Calu3 (cell line): ENCODE measurements around the gene AOC2. TPM values are rescaled to one million over a fixed set of nuclear protein-coding genes. Genes with fewer than 3 reads are reported as not detected.

ENCODE experiments used
- BruUV-seq: library from RNA; stranded (reverse); fragments of 400-500 nt; replicated peaks from 2 replicates; lab custom pipeline; 2021; lab: Mats Ljungman, UMichigan
- CTCF ChIA-PET: fragments of 300-600 bp; sonication (Branson Sonifier 250); formaldehyde crosslinking; loops from one replicate; lab custom pipeline; 2022; ENCODE audit warnings: antibody characterized with exemption; lab: Charles Lee
- DNase-seq: peaks from one replicate; pipeline ENCODE4 v3.0.0; 2022
- H3K27ac Mint-ChIP-seq: one replicate; pipeline ENCODE4 v1.8.0; 2022; ENCODE audit warnings: mixed read lengths; ENCODE audit not compliant: unreplicated experiment
- H3K27me3 Mint-ChIP-seq: one replicate; pipeline ENCODE4 v1.8.0; 2022; ENCODE audit warnings: mixed read lengths; ENCODE audit not compliant: unreplicated experiment
- H3K36me3 Mint-ChIP-seq: one replicate; pipeline ENCODE4 v1.8.0; 2022; ENCODE audit warnings: mild to moderate bottlenecking, moderate library complexity, mixed read lengths; ENCODE audit not compliant: insufficient read depth, unreplicated experiment
- H3K4me1 Mint-ChIP-seq: one replicate; pipeline ENCODE4 v1.8.0; 2022; ENCODE audit warnings: mild to moderate bottlenecking, low read depth, mixed read lengths; ENCODE audit not compliant: unreplicated experiment
- H3K4me3 Mint-ChIP-seq: one replicate; pipeline ENCODE4 v1.8.0; 2022; ENCODE audit warnings: mild to moderate bottlenecking, low read depth, moderate library complexity, mixed read lengths; ENCODE audit not compliant: unreplicated experiment
- H3K9me3 Mint-ChIP-seq: one replicate; pipeline ENCODE4 v1.8.0; 2022; ENCODE audit warnings: low read depth, mixed read lengths; ENCODE audit not compliant: unreplicated experiment
- intact Hi-C: fragments of 100-400 bp; cut with micrococcal nuclease; formaldehyde crosslinking; loops from one replicate; pipeline ENCODE4 v1.10.0; 2022; ENCODE audit not compliant: unreplicated experiment
- total RNA-seq: library from RNA; stranded (reverse); gene quantifications from 2 replicates; pipeline ENCODE4 v1.2.3, GENCODE V29; 2022
- TF ChIP-seq, protein P1 (sequence below): fragments of 200-600 bp; IDR thresholded peaks from one replicate; pipeline ENCODE4 v1.8.0; 2022; ENCODE audit warnings: antibody characterized with exemption; ENCODE audit not compliant: unreplicated experiment

AOC2 gene
- total RNA-seq, 1 experiment from 2014 or later: 10.5 TPM

DNA sequence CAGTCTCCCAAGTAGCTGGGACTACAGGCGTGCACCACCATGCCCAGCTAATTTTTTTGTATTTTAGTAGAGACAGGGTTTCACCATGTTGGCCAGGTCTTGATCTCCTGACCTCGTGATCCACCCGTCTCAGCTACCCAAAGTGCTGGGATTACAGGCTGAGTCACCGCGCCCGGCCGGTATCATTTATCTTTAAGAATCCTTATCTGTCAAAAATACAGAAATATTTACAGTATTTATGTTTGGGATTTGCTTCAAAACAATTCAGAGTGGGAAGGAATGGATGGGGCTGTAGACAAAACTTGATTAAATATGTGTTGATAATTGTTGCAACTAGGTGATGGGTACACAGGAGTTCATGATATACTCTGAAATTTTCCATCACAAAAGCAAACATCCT is 23.2 kb upstream of the AOC2 start:
- intact Hi-C loops: no loop called here
- no peak overlapping the region for H3K27ac Mint-ChIP-seq
- H3K4me3 Mint-ChIP-seq: peak overlapping the region; percentile 11
- H3K36me3 Mint-ChIP-seq: peaks cover 73% of the 10 kb centered on the region
- DNase-seq: no peak
- peaks cover 6% of the 10 kb centered on the region for H3K4me1 Mint-ChIP-seq
- TF ChIP-seq, protein P1, sequence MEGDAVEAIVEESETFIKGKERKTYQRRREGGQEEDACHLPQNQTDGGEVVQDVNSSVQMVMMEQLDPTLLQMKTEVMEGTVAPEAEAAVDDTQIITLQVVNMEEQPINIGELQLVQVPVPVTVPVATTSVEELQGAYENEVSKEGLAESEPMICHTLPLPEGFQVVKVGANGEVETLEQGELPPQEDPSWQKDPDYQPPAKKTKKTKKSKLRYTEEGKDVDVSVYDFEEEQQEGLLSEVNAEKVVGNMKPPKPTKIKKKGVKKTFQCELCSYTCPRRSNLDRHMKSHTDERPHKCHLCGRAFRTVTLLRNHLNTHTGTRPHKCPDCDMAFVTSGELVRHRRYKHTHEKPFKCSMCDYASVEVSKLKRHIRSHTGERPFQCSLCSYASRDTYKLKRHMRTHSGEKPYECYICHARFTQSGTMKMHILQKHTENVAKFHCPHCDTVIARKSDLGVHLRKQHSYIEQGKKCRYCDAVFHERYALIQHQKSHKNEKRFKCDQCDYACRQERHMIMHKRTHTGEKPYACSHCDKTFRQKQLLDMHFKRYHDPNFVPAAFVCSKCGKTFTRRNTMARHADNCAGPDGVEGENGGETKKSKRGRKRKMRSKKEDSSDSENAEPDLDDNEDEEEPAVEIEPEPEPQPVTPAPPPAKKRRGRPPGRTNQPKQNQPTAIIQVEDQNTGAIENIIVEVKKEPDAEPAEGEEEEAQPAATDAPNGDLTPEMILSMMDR: no peak
- no peaks in the 10 kb centered on the region for H3K27me3 Mint-ChIP-seq
- CTCF ChIA-PET: interaction anchor here (0.6 kb wide), 1 partner anchor 227 kb away, joined by 5 read pairs; no protein-coding TSS in a partner anchor
- no TSS peak for BruUV-seq
- H3K9me3 Mint-ChIP-seq: no peaks in the 10 kb centered on the region

DNA sequence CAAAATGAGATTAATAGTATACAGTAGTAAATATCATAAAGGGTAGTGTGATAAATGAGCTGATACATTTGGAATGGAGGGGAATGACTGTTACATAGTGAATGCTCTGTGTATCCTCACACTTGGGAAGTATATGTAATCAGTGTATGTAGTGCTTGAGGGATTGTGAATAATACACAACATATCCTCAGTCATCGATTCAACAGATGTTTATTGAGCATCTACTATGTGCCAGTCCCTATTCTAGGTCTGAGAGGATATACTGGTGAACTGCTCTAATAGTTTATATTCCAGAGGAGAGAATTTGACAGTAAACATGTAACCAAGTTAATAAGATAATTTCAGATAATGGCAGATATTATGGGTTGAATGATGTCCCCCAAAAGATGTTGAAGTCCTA is 16.9 kb upstream of the AOC2 start:
- peaks cover 25% of the 10 kb centered on the region for H3K36me3 Mint-ChIP-seq
- DNase-seq: no peak
- H3K27me3 Mint-ChIP-seq: peaks cover 16% of the 10 kb centered on the region
- no peak overlapping the region for H3K27ac Mint-ChIP-seq
- H3K4me3 Mint-ChIP-seq: no peak overlapping the region
- TF ChIP-seq, protein P1: no peak
- H3K9me3 Mint-ChIP-seq: no peaks in the 10 kb centered on the region
- intact Hi-C loops: no loop called here
- no TSS peak for BruUV-seq
- peaks cover 8% of the 10 kb centered on the region for H3K4me1 Mint-ChIP-seq
- CTCF ChIA-PET: no interaction called here

DNA sequence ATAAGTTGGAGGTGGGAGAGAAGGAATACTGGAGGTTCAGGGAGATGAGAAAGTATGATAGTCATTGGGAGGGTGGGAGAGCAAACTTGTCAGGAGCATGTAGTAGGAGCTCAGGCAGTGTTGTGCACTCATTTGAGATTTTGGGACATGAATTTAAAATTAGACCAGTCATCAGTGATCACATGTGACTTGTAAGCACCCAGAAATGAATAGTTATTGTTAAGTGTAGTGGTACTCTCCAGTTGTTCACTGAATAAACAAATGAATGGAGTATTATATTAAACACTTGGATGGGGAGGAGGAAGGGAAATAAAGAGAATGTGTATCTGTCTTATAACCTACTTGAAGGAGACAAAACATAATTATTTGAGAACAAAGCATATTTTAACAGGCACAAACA is 13.4 kb upstream of the AOC2 start:
- H3K4me3 Mint-ChIP-seq: no peak overlapping the region
- intact Hi-C loops: no loop called here
- no peak overlapping the region for H3K27ac Mint-ChIP-seq
- peaks cover 16% of the 10 kb centered on the region for H3K27me3 Mint-ChIP-seq
- H3K9me3 Mint-ChIP-seq: no peaks in the 10 kb centered on the region
- BruUV-seq: no TSS peak
- CTCF ChIA-PET: no interaction called here
- no peak for DNase-seq
- peaks cover 19% of the 10 kb centered on the region for H3K4me1 Mint-ChIP-seq
- TF ChIP-seq, protein P1: no peak
- peaks cover 35% of the 10 kb centered on the region for H3K36me3 Mint-ChIP-seq

DNA sequence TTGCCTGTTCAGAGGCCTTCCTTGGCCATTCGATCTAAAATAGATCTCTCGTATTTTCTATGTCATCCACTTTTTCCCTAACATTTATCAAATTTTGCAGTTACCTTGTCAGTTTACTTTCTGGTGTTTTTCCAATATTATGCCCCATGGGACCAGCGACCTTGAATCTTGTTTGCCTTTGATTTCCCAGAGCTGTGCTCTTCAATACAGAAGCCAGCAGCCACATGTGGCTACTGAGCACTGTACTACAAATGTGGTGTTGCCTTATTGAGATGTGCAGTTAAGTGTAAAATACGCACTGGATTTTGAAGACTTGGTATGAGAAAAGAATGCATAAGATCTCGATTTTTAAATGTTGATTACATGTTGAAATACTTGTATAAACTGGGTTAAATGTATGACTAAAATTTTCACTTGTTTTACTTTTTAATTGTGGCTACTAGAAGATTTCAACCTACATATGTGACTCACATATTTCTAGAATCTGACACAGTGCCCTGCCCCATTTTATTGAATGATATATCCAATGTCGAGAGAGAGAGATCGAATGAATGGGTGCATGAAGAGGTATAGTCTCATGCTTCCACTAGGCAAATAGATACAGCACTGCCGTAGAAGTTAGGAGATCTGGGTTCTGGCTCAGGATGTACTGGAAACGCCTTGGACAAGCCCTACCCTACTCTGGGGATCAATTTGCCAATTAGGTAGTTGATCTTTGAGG is 12.0 kb upstream of the AOC2 start:
- intact Hi-C loops: no loop called here
- H3K36me3 Mint-ChIP-seq: peaks cover 49% of the 10 kb centered on the region
- peak overlapping the region; percentile 96 for H3K27ac Mint-ChIP-seq
- DNase-seq: no peak
- H3K4me3 Mint-ChIP-seq: peak overlapping the region; percentile 88
- H3K4me1 Mint-ChIP-seq: peaks cover 19% of the 10 kb centered on the region
- CTCF ChIA-PET: interaction anchor here (2.2 to 2.6 kb wide), 2 partner anchors 8 to 11 kb away, joined by 8 to 15 read pairs; partner anchors contain the start of gene BECN1
- H3K27me3 Mint-ChIP-seq: peaks cover 14% of the 10 kb centered on the region
- no TSS peak for BruUV-seq
- no peaks in the 10 kb centered on the region for H3K9me3 Mint-ChIP-seq
- TF ChIP-seq, protein P1: no peak
